Bone marrow (tissue), 2 donors: ENCODE measurements around the gene CD274.
A peak's percentile ranks its signal among the peaks of the same experiment; 100 is the strongest.

ENCODE experiments used
- DNase-seq, 2 donors: peaks; one replicate each; lab custom pipeline; 2025; lab: John Stamatoyannopoulos, UW

The CD274 gene

GRCh38 chr9:5500441-5501235 lies 50.3 kb downstream of the CD274 start:
- no peak for DNase-seq

DNA sequence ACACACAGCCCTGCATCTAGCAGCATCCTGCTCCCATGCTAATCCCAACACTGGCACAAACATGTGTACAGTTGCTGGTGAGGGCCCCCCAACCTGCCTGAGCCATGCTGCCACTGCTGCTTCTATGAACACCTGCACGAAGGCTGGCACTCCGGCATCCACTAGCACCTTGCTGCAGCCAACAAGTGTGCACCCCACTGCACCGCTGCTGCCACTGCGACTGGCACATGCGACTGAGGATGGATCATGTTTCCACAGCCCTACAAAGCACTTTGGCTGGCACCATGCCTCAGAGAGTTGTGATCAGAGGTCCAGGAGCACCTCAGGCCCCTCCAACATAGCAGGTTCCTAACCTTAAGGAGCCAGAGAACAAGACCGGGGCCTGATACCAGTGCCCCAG lies 52.2 kb downstream of the CD274 start:
- no peak for DNase-seq

DNA sequence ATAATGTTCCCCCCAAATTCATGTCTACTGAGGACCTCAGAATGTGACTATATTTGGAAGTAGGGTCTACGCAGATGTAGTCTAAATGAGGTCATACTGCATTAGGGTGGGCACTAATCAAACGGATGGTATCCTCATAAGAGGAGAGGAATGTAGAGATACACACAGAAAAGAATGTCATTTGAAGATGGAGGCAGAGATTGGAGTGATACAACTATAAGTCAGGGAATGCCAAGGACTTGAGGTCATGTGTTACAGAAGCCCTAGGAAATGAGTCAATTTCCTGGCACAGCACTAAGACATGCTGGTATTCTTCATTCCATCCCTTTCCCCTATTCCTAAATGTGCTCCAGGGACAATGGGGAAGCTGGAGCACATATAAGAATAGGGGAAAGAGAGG lies 59.2 kb downstream of the CD274 start:
- DNase-seq, result no peak

DNA sequence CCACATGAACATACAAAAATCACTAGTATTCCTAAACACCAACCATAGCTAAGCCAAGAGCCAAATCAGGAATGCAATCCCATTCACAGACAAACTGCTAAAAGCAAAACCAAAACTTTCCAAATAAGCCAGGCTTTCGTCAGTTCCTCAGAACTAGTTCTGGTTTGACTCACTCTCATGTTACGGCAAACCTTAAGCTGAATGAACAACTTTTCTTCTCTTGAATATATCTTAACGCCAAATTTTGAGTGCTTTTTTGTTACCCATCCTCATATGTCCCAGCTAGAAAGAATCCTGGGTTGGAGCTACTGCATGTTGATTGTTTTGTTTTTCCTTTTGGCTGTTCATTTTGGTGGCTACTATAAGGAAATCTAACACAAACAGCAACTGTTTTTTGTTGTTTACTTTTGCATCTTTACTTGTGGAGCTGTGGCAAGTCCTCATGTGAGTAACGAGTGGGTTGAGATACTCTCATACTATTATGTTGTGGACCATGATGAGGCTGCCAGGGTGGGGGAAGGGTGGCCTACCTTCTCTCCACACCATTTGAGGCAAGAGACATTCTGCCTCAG lies 60.1 kb downstream of the CD274 start, which contains the start of gene PDCD1LG2:
TSS of gene PDCD1LG2 (plus strand) at position 172 of the 572 bp plus-strand sequence. CDS start 12,016 bp downstream, outside the sequence.
- DNase-seq, result no peak

DNA sequence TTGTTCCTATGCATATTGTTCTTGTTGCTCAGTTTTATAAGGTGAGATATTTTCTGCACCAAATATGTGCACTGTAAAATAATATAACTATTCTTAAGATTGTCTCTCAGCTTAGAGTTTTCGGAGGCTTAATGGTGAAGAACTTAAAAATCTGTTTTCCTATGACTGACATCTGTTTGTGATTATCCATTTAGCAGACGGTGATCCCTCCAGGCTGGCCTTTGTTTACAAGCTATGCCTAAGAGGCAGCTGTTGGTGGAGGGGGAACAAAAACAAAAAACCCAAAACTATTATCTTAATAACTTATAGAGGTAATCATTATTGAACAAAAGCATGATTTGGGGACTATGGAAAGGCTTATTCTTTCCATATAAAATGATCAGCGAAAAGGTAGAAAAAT lies 60.6 kb downstream of the CD274 start:
- no peak for DNase-seq

- no peak for DNase-seq
Measured at GRCh38 chr9:5511476-5511875, 61.1 kb downstream of the CD274 start.

DNA sequence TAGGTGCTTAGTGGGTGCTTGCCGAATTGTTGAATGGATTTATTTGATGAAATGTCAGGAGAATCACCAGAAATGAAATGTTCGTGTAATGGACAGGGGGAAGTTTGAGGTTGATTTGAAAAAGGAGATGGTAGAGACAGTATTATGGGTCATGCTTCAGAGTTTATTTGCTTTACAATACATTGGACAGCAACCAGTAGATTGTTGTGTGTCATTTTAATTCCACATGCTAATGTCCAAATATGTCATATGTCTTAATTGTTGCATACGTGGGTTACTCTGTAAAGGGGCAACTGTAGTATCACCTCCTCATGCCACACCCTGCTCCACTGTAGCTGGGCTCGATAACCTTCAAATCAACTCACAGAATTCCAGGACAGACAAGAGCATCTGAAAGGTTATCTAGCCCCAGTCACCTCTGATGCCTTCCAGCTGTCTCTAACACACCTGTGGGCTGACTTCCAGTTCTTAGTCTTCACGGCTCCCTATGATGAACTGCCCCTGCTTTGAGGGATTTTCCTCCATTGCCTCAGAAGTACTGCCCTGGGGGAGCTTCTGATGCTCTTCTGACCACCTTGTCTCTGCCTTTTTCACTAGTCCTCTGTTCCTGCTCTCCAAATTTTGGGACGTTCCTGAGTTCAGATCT lies 61.7 kb downstream of the CD274 start:
- DNase-seq, result no peak

- no peak for DNase-seq
Measured at GRCh38 chr9:5512658-5513452, 62.5 kb downstream of the CD274 start.

DNA sequence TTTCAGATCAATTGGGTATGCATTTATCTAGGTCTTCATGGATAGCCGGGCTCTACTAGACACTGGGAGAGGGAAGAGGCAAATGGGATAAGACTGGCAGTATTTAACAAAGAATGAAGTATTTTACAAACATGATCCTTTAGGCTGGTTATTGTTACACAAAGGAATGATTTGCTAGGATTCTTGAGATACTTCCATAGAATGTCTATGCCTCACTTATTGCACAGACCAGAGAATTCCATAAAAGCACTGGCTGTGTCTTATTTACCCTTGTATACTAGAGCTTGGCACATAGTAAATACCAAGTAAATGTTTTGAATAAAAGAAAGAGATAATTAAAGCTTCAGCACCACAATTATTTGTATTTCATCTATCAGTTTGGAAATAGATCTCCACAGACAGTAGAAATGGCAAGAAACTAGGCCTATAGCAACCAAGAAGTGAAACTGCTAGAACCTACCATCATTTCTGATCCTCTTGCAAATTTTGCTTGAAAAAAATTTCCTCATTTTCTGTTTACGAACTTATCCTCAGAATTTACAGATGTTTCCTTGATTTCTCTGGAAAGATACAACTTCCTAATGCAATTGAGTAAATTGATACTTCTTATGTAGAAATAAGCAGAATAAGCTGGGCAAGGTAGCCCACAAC lies 63.7 kb downstream of the CD274 start:
- no peak for DNase-seq

DNA sequence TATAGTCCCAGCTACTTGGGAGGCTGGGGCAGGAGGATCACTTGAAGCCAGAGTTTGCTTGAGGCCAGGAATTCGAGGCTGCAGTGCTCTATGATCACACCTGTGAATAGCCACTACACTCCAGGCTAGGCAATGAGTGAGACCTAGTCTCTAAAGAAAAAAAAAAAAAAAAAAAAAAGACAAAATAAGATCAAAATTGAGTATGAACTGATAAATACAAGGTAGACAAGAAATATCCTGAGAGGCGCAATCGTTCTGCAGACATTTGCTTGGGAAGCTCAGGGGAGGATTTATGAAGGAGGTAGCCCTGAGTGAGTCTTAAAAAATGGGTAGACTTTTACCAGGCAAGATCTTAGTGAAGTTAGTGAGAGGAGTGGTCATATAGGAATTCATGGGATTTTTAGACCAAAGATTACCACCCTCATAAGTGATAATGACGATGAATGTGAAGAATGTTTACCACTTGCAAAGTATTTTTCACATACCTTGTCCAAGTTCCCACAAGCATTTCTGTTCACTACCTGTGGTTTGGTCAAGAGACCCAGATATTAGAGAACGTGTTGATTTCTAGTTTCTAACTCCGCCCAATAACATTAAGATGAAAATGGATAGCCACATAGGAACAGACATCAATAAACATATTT lies 64.4 kb downstream of the CD274 start:
- no peak for DNase-seq

DNA sequence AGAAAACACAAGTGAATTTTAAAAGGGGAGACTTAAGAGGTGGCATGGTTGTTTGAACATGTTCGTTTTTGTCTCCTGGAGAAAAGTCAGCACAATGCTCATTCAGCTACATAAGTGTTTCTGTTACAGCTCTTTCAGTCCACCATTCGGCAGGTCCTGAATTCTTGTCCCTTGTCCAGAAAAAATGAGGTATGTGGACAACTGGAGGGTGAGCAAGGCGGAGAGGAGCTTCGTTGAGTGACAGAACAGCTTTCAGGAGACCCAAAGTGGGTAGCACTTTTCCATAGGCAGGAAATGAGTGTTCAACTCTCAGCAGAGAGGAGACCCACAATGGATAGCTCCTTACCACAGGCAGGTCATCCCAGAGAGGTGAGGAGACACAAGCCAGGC lies 64.9 kb downstream of the CD274 start:
- DNase-seq, result no peak

DNA sequence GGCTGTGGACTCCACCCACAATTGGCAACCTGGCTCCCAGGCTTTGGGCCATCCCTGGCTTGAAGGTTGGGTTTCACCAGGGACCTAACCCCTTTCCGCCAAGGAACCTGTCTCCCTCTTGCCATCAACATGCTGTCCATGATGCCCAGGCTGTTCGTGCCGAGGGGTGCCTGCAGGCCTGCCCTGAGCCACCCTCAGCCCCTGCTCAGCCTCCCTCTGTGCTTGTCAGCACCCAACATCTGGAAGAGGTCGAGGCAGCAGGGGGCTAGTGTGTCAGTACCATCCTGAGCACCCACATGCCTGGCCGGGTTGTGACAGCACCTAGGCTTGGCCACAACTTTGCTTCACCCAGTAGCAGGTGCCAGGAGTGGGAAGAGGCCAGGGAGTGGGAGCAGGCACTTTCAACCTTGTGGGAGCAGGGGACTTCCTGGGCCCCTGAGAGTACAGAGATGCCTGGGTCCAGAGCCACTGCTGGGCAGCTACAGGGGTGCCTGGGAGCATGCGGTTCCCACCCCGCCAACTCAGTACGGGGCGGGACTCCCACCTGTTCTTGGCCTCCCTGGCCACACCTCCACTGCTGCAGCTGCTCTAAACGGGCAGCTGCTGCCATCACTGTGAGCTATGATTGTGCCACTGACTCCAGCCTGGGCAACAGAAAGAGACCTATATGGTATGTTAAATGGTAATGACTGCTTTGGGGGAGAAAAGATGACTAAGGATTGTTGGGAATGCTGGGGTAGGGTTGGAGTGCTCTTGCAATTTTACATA lies 66.3 kb downstream of the CD274 start:
- no peak for DNase-seq

- DNase-seq, result peak in 1 of 2 donors; percentile 33
Measured at GRCh38 chr9:5518171-5518936, 68.0 kb downstream of the CD274 start.

DNA sequence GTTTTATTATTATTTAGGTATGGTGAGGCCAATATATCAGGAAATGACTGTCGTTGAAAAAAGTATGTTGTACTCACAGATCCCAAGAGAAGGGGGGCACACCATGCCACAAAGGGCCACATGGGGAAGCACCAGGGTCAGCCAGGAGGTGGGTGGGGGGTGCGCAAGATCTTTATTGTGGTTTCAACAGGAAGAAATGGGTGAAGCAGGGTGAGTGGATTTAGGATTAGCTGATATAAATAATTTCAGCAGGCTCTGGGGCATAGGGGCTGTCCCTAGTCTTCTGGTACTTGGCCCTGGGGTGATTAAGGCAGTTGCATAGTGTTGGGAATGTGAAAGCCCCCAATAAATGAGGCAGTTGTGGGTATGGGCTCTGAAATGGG lies 68.6 kb downstream of the CD274 start:
- peak in 1 of 2 donors; percentile 26 for DNase-seq
